Measurements from ENCODE around the gene C2orf72. TPM values are rescaled to one million over a fixed set of nuclear protein-coding genes. Genes with fewer than 3 reads are reported as not detected.

C2orf72 gene
- total RNA-seq, 1 donor from 2014 or later, result 0.84 TPM

DNA sequence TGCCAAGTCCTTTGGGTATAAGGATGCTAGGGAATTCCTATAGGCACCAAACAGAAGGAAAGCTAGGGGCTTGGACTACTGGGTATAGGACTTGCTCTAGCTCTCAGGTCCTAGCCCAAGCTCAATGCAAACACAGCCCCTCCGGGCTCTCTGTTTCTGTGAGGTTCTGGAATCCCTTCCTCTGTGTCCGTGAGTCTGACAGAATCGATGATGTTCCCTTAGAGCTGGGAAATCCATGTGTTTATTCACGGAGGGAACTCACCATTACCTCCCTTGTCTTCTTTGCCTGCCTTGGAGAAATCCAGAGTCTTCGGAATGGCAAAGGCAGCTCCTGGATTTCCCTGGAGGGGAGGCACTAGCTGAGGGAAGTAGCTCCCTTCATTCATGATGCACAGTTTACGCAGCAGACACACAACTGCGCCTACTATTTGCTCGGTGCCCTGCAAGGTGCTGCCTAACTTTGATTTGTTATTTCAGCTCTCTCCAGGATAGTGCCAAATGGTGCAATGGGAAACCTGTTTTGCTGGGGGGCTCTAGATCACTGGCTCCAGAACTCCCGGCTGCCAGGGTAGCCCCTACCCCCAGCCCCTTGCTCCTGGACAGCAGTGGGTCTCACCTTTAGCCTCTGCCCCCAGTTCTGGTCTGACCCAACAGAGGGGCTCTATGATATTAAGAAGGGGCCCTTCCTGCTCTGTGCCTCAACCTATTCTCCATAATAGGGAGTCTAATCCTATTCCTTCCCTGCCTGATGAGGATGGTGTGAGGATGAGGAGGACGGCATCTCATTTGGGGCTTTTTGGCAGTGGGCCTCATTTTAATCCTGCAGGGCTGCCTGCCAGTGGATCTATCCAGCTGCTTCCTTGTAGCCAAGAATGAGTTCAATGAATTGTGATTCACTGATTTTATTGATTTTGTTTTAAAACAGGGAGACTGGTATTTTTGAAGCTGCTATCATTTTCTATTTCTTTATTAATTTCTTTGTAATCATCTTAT, 10.9 kb downstream of the C2orf72 start:
- Mint-ChIP-seq H3K4me3 (ENCODE audit: unreplicated experiment) (no peak overlapping the region), H3K27ac (ENCODE audit: unreplicated experiment) (no peak overlapping the region), H3K27me3 (ENCODE audit: low read depth, unreplicated experiment) (peaks cover 26% of the 10 kb centered on the region), H3K9me3 (ENCODE audit: unreplicated experiment) (no peaks in the 10 kb centered on the region), H3K36me3 (ENCODE audit: low read depth, unreplicated experiment) (no peaks in the 10 kb centered on the region), H3K4me1 (ENCODE audit: low read depth, unreplicated experiment) (no peaks in the 10 kb centered on the region)
- Histone ChIP-seq H3K9ac (ENCODE audit: low read length) (no peak overlapping the region), H4K20me1 (ENCODE audit: insufficient read depth, low read length) (no peaks in the 10 kb centered on the region), H3K36me3 (ENCODE audit: insufficient read depth, low read length) (no peaks in the 10 kb centered on the region), H3K27me3 (ENCODE audit: insufficient read depth, low read length) (peaks cover 25% of the 10 kb centered on the region), H3K4me1 (ENCODE audit: insufficient read depth, low read length) (peaks cover 3% of the 10 kb centered on the region), H2AFZ (ENCODE audit: low read depth, low read length) (no peak overlapping the region), H3K9me3 (ENCODE audit: insufficient read depth, low read depth, low read length) (no peaks in the 10 kb centered on the region), H3K79me2 (ENCODE audit: insufficient read depth, low read length) (no peaks in the 10 kb centered on the region), H3K4me2 (ENCODE audit: low read length) (no peak overlapping the region), H3K4me3 (ENCODE audit: insufficient read depth, low read depth, low read length) (no peak overlapping the region), H3K27ac (ENCODE audit: low read depth, low read length) (no peak overlapping the region)
- FAIRE-seq (no peak), DNase-seq (ENCODE audit: low read depth) (no peak)
- TF ChIP-seq, protein P1, sequence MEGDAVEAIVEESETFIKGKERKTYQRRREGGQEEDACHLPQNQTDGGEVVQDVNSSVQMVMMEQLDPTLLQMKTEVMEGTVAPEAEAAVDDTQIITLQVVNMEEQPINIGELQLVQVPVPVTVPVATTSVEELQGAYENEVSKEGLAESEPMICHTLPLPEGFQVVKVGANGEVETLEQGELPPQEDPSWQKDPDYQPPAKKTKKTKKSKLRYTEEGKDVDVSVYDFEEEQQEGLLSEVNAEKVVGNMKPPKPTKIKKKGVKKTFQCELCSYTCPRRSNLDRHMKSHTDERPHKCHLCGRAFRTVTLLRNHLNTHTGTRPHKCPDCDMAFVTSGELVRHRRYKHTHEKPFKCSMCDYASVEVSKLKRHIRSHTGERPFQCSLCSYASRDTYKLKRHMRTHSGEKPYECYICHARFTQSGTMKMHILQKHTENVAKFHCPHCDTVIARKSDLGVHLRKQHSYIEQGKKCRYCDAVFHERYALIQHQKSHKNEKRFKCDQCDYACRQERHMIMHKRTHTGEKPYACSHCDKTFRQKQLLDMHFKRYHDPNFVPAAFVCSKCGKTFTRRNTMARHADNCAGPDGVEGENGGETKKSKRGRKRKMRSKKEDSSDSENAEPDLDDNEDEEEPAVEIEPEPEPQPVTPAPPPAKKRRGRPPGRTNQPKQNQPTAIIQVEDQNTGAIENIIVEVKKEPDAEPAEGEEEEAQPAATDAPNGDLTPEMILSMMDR (IDR thresholded peaks at IDR 0.05; ENCODE audit: insufficient read depth, low read depth, low read length), result no peak
- no peak for TF ChIP-seq EZH2 (IDR thresholded peaks at IDR 0.05; ENCODE audit: insufficient read depth, low read length)

DNA sequence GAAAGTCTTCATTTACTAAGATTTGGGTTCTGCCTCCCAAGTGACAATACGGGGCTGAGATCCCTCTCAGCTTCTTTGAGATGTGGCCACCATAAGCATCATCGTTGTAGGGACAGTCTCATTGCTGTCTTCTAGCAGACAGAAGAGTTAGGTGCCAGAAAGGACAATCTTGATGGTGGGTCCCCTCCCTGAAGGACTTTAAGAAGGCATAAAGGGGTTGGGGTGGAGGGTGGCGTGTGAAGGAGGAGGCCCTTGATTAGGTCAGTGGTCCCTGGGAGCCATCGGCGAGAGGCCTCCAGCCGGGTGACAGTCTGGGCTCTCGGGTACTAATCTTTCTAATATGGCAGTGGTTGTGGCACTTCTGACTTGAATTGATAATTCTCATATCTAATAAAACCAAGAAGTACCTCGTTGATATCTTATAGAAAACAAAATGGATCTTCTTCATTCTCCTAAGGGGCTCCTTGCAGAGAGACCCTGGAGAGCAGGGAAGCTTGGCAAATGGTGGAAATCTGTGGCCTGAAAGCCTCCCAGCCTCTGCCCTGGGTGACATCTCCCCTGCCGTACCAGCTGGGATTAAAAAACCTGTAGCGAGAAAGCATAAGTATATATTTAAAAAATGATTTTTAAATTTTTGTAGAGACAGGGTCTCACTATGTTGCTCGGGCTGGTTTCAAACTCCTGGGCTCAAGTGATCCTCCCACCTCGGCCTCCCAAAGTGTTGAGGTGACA, 12.1 kb downstream of the C2orf72 start:
- peaks cover 1% of the 10 kb centered on the region for H3K36me3 Mint-ChIP-seq (ENCODE audit: low read depth, unreplicated experiment)
- Histone ChIP-seq H3K9me3 (ENCODE audit: insufficient read depth, low read depth, low read length) (no peaks in the 10 kb centered on the region), H3K4me2 (ENCODE audit: low read length) (no peak overlapping the region), H3K27ac (ENCODE audit: low read depth, low read length) (no peak overlapping the region), H3K27me3 (ENCODE audit: insufficient read depth, low read length) (peaks cover 25% of the 10 kb centered on the region), H4K20me1 (ENCODE audit: insufficient read depth, low read length) (no peaks in the 10 kb centered on the region), H2AFZ (ENCODE audit: low read depth, low read length) (no peak overlapping the region), H3K4me3 (ENCODE audit: insufficient read depth, low read depth, low read length) (no peak overlapping the region), H3K4me1 (ENCODE audit: insufficient read depth, low read length) (peaks cover 3% of the 10 kb centered on the region), H3K36me3 (ENCODE audit: insufficient read depth, low read length) (no peaks in the 10 kb centered on the region), H3K9ac (ENCODE audit: low read length) (no peak overlapping the region), H3K79me2 (ENCODE audit: insufficient read depth, low read length) (no peaks in the 10 kb centered on the region)
- H3K27ac Mint-ChIP-seq (ENCODE audit: unreplicated experiment), result peak overlapping the region; percentile 53
- TF ChIP-seq, protein P1 (IDR thresholded peaks at IDR 0.05; ENCODE audit: insufficient read depth, low read depth, low read length), result no peak
- no peak for TF ChIP-seq EZH2 (IDR thresholded peaks at IDR 0.05; ENCODE audit: insufficient read depth, low read length)
- H3K4me3 Mint-ChIP-seq (ENCODE audit: unreplicated experiment), result no peak overlapping the region
- H3K27me3 Mint-ChIP-seq (ENCODE audit: low read depth, unreplicated experiment), result peaks cover 32% of the 10 kb centered on the region
- no peak for FAIRE-seq
- DNase-seq (ENCODE audit: low read depth), result no peak
- H3K4me1 Mint-ChIP-seq (ENCODE audit: low read depth, unreplicated experiment), result no peaks in the 10 kb centered on the region
- H3K9me3 Mint-ChIP-seq (ENCODE audit: unreplicated experiment), result no peaks in the 10 kb centered on the region

Data from astrocyte (in vitro differentiated cells and primary cell).